Measurements from ENCODE around the gene NXPH4. TPM values are rescaled to one million over a fixed set of nuclear protein-coding genes. Genes with fewer than 3 reads are reported as not detected.
A peak's percentile ranks its signal among the peaks of the same experiment; 100 is the strongest.

NXPH4 gene
- polyA plus RNA-seq, 4 donors, result 0.10 to 0.27 TPM; not detected in 2

DNA sequence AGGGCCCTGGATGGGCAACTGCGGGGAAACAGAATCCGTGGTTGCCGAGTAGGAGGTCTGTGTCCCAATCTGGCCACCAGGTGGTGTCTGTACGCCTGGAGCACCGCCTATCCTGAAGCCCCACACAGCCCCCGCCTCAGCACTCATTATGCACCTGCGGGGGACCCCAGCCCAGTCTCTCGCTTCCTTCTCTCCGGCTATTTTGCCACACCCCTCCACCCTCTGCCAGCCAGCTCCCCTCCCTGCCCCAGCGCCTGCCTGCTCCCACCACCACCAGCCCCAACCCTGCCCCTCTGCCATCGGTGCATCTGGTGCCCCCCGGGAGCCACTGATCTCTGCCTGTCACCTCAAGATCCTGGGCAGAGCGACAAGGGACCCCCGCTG lies 2.2 kb upstream of the NXPH4 start:
- peaks cover 0 to 16% (median 0%) of the 10 kb centered on the region in 3 donors for H3K4me1 ChIP-seq (ENCODE audit: control insufficient read depth in 3 of 3, insufficient read depth in 2 of 3, low read depth in 1 of 3, low read length in 2 of 3)
- WGBS, 3 donors, result 0 to 3% (median 1%) methylated on average over 14 of the region's 14 CpGs
- no peaks in the 10 kb centered on the region for H3K9me3 ChIP-seq (ENCODE audit: control insufficient read depth in 2 of 2, insufficient read depth in 1 of 2, low read depth in 1 of 2, low read length in 1 of 2)
- no peak overlapping the region for H3K4me3 ChIP-seq (ENCODE audit: low read depth in 1 of 3, low read length in 3 of 3)
- peaks cover 0 to 52% (median 37%) of the 10 kb centered on the region in 3 donors for H3K27me3 ChIP-seq (ENCODE audit: control insufficient read depth in 3 of 3, insufficient read depth in 3 of 3, low read length in 3 of 3)
- no peak overlapping the region for H3K27ac ChIP-seq (ENCODE audit: low read depth in 1 of 3, low read length in 2 of 3)
- FAIRE-seq (no peak), DNase-seq (peak; percentile 56 to 72)
- H3K36me3 ChIP-seq (ENCODE audit: control insufficient read depth in 3 of 3, insufficient read depth in 2 of 3, low read depth in 1 of 3, low read length in 3 of 3), result peaks cover 0 to 43% (median 4%) of the 10 kb centered on the region in 3 donors

DNA sequence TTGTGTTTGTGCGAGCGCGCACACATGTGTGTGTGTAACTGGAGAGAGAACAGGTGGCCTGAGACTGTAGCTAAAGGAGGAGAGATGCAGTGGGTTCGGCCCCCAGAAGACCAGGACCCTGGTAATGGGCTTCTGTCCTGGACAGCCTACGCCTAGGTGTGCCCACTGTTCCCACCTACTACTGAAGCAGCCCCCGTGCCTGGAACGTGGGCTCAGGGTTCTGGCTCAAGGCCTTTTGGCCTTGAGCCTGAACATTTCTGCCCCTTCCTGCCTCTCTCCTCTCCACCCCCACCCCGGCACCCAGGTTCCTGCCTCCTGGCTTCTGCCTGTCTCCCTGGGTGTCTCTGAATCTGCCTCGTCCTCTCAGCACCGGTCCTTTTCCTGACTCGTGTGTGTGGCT lies 1.5 kb upstream of the NXPH4 start:
- Histone ChIP-seq H3K9me3 (ENCODE audit: control insufficient read depth in 2 of 2, insufficient read depth in 1 of 2, low read depth in 1 of 2, low read length in 1 of 2) (no peaks in the 10 kb centered on the region), H3K4me3 (ENCODE audit: low read depth in 1 of 3, low read length in 3 of 3) (no peak overlapping the region), H3K4me1 (ENCODE audit: control insufficient read depth in 3 of 3, insufficient read depth in 2 of 3, low read depth in 1 of 3, low read length in 2 of 3) (peaks cover 0 to 19% (median 0%) of the 10 kb centered on the region in 3 donors), H3K27ac (ENCODE audit: low read depth in 1 of 3, low read length in 2 of 3) (no peak overlapping the region), H3K36me3 (ENCODE audit: control insufficient read depth in 3 of 3, insufficient read depth in 2 of 3, low read depth in 1 of 3, low read length in 3 of 3) (peaks cover 0 to 37% (median 3%) of the 10 kb centered on the region in 3 donors), H3K27me3 (ENCODE audit: control insufficient read depth in 3 of 3, insufficient read depth in 3 of 3, low read length in 3 of 3) (peaks cover 0 to 59% (median 43%) of the 10 kb centered on the region in 3 donors)
- no peak for FAIRE-seq
- DNase-seq, result no peak
- 24 to 35% (median 33%) methylated on average over 10 to 11 of the region's 11 CpGs for WGBS, 3 donors

DNA sequence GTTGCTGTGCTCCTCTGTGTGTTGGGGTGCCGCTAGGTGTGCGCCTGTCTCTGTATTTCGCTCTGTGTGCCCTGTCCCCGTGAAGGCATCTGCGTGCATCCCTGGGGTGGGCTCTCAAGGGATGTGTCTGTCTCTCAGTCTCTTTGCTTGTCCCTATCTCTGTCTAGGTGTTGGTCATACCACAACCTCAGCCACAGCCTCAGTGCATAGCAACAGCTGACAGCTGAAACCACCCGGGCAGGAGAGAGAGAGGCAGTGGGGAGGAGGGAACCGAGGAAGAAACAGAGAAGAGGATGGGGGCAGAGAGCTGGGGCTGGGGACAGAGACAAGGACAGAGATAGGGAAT lies 953 bp upstream of the NXPH4 start:
- Histone ChIP-seq H3K9me3 (ENCODE audit: control insufficient read depth in 2 of 2, insufficient read depth in 1 of 2, low read depth in 1 of 2, low read length in 1 of 2) (no peaks in the 10 kb centered on the region), H3K4me3 (ENCODE audit: low read depth in 1 of 3, low read length in 3 of 3) (no peak overlapping the region), H3K27ac (ENCODE audit: low read depth in 1 of 3, low read length in 2 of 3) (no peak overlapping the region), H3K36me3 (ENCODE audit: control insufficient read depth in 3 of 3, insufficient read depth in 2 of 3, low read depth in 1 of 3, low read length in 3 of 3) (peaks cover 0 to 31% (median 3%) of the 10 kb centered on the region in 3 donors), H3K4me1 (ENCODE audit: control insufficient read depth in 3 of 3, insufficient read depth in 2 of 3, low read depth in 1 of 3, low read length in 2 of 3) (peaks cover 0 to 19% (median 0%) of the 10 kb centered on the region in 3 donors), H3K27me3 (ENCODE audit: control insufficient read depth in 3 of 3, insufficient read depth in 3 of 3, low read length in 3 of 3) (peaks cover 0 to 64% (median 45%) of the 10 kb centered on the region in 3 donors)
- FAIRE-seq (no peak), DNase-seq (peak in 1 of 2 donors; percentile 29)
- 6 to 13% (median 6%) methylated on average over 7 of the region's 7 CpGs for WGBS, 3 donors

DNA sequence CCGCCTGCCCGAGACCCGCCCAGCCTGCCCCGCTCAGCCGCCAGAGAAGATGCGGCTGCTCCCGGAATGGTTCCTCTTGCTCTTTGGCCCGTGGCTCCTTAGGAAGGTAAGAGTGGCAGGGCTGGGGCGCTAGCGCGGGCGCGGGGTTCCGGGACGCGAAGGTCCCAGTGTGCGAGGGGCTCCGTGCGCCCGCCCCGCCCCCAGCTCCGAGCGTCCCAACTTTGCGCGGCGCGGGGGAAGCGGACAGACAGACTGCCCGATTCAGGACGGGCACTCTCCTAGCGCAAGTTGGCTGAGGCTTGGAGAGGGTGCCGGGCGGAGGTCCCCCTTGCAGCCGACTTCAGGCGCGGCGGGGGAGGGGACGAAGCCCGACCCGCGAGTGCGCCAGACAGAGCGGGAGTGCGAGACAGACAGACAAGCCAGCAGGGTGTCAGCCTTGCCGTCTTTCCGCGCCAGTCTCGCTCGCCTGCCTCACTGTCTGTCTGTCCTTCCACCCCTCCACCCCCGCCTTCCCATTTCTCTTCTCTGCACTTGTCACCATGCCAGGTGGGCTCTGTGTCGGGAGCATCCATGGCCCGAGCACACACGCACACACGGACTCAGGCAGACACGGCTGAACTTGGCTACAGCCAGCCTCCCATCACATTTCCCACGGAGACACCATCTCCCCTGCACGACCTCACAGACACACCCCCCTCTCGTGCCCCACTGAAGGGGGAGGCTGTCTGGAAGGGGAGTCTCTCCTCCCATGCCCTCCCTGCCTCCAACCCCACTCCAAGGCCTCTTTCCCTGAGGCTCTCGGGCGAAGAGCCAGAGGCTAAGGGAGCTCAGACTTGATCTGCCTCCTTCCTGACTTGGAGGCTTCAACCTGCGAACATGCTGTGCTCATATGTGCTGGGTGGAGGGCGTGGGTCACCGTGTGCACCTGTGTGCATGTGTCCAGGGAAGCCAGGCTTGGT lies 606 bp downstream of the NXPH4 start:
- Histone ChIP-seq H3K27me3 (ENCODE audit: control insufficient read depth in 3 of 3, insufficient read depth in 3 of 3, low read length in 3 of 3) (peaks cover 0 to 80% (median 57%) of the 10 kb centered on the region in 3 donors), H3K4me3 (ENCODE audit: low read depth in 1 of 3, low read length in 3 of 3) (peak overlapping the region in 2 of 3 donors; percentile 19 to 34), H3K9me3 (ENCODE audit: control insufficient read depth in 2 of 2, insufficient read depth in 1 of 2, low read depth in 1 of 2, low read length in 1 of 2) (no peaks in the 10 kb centered on the region), H3K36me3 (ENCODE audit: control insufficient read depth in 3 of 3, insufficient read depth in 2 of 3, low read depth in 1 of 3, low read length in 3 of 3) (peaks cover 0 to 15% (median 0%) of the 10 kb centered on the region in 3 donors), H3K4me1 (ENCODE audit: control insufficient read depth in 3 of 3, insufficient read depth in 2 of 3, low read depth in 1 of 3, low read length in 2 of 3) (peaks cover 0 to 19% (median 0%) of the 10 kb centered on the region in 3 donors), H3K27ac (ENCODE audit: low read depth in 1 of 3, low read length in 2 of 3) (no peak overlapping the region)
- 1 to 3% (median 2%) methylated on average over 59 to 63 of the region's 63 CpGs for WGBS, 3 donors
- no peak for FAIRE-seq
- peak in 1 of 2 donors; percentile 43 for DNase-seq

DNA sequence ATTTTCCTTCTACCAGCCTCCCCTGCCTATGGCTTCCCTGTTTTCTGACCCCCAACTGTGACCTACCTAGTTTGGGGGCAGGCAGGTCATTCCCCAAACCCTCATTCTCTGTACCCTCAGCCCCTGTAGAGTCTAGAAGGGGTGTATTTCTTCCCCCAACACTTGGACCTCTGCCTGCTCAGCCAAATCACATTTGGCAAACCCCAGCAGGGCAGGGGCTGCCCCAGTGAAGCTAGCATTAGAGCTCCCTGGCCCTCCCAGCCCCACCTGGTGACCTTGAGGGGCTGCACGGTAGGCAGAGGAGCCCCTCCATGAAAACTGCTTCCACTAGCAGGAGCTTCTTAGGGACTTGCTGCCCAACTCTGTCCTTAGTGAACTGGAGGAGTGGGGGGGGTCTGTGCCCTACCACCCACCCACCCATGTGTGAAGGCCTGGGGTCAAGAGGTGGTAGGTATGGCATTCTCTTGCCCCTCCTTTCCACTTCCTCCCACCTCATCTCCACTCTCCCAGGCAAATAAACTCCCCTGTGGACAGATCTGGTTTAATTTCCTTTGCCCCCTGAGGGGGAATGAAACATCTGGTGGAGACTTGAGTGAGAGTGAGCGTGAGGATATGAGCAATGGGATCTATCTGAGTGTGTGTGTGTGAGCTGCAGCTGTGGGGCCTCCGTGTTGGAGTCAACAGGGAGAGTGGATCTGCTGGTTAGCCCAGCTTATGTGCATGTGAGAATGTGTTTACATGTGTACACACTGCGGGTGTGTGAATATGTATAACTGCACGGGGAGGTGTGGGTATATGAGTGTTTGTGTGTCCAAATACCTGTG lies 1.6 kb downstream of the NXPH4 start:
- H3K27ac ChIP-seq (ENCODE audit: low read depth in 1 of 3, low read length in 2 of 3), result no peak overlapping the region
- FAIRE-seq, result no peak
- 38 to 67% (median 52%) methylated on average over 5 of the region's 5 CpGs for whole genome bisulfite sequencing, 3 donors
- H3K9me3 ChIP-seq (ENCODE audit: control insufficient read depth in 2 of 2, insufficient read depth in 1 of 2, low read depth in 1 of 2, low read length in 1 of 2), result no peaks in the 10 kb centered on the region
- H3K36me3 ChIP-seq (ENCODE audit: control insufficient read depth in 3 of 3, insufficient read depth in 2 of 3, low read depth in 1 of 3, low read length in 3 of 3), result peaks cover 0 to 6% (median 0%) of the 10 kb centered on the region in 3 donors
- DNase-seq, result no peak
- H3K4me1 ChIP-seq (ENCODE audit: control insufficient read depth in 3 of 3, insufficient read depth in 2 of 3, low read depth in 1 of 3, low read length in 2 of 3), result peaks cover 0 to 19% (median 0%) of the 10 kb centered on the region in 3 donors
- H3K4me3 ChIP-seq (ENCODE audit: low read depth in 1 of 3, low read length in 3 of 3), result no peak overlapping the region
- H3K27me3 ChIP-seq (ENCODE audit: control insufficient read depth in 3 of 3, insufficient read depth in 3 of 3, low read length in 3 of 3), result peaks cover 0 to 90% (median 68%) of the 10 kb centered on the region in 3 donors

DNA sequence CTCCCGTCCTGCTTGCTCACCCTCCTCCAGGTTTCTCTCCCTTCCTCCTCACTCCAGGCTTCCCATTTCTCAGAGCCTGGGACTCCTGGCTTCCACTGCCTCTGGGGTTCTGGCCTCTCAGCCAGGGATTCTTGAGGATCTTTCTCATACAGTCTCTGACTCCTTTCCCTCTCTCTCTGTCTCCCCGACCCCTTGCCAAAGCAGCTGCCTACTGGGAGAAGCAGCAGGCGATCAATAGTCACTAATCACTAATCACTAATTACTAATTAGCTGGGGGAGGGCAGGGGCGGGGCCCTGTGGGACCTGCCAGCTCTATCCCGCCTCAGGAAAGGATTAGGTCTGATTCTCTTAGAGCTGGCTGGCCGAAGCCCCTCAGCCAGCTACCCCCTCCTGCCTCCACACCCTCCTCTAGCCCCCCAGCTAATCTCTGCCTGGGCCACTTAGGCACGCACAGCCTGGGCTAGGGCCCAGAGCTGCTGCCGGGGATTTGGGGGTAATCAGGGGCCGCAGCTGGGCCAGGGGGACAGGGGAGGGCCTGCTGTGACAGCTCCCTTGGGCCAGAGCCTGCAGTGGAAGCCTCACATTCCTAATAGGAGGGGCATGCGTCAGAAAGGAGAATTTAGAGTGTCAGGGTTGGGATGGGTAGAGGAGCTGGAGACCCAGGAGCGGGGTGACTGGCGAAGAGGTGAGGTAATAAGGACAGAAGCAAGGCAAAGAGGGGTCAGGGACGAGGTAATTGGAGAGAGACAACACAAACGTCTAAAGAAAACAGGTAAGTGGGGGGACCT lies 2.8 kb downstream of the NXPH4 start:
- Histone ChIP-seq H3K4me3 (ENCODE audit: low read depth in 1 of 3, low read length in 3 of 3) (no peak overlapping the region), H3K4me1 (ENCODE audit: control insufficient read depth in 3 of 3, insufficient read depth in 2 of 3, low read depth in 1 of 3, low read length in 2 of 3) (peaks cover 0 to 19% (median 0%) of the 10 kb centered on the region in 3 donors), H3K36me3 (ENCODE audit: control insufficient read depth in 3 of 3, insufficient read depth in 2 of 3, low read depth in 1 of 3, low read length in 3 of 3) (no peaks in the 10 kb centered on the region), H3K9me3 (ENCODE audit: control insufficient read depth in 2 of 2, insufficient read depth in 1 of 2, low read depth in 1 of 2, low read length in 1 of 2) (no peaks in the 10 kb centered on the region), H3K27me3 (ENCODE audit: control insufficient read depth in 3 of 3, insufficient read depth in 3 of 3, low read length in 3 of 3) (peaks cover 0 to 98% (median 76%) of the 10 kb centered on the region in 3 donors), H3K27ac (ENCODE audit: low read depth in 1 of 3, low read length in 2 of 3) (no peak overlapping the region)
- DNase-seq, result no peak
- 24 to 56% (median 40%) methylated on average over 14 of the region's 14 CpGs for WGBS, 3 donors
- FAIRE-seq, result no peak

DNA sequence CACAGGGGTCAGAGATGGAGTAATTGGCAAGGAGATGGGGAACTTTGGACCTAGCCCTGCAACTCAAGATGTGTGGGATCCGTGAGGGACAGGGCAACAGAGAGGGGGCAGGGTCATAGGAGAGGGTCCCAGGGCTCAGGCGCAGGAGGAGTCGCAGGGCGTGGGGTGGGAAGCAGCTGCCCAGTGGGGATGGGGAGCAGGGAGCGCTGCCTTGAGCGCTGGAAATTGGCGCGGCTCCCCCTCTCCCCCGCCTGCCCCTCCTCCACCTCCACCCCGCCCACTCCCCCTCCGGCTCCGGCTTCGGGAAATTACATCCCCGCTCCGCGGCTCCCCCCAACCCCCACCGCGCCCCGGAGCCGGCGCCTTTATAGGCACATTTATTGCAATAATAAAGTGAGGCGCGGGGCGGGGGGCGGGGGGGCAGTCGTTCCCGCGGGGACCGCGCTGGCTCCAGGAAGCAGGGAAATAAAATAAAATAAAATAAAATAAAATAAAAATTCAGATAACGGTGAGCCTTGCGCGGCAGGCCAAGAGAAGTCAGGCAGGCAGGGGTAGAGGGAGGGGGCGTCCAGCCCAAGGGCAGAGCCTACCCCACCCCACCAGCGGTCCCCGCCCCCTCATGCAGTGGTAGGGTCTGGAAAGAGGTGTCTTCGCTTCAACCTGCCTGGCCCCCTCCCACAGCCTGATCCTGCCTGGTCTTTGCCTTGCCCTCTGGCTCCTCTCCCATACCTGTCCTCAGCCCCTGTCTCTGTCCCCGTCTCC lies 3.6 kb downstream of the NXPH4 start:
- H3K9me3 ChIP-seq (ENCODE audit: control insufficient read depth in 2 of 2, insufficient read depth in 1 of 2, low read depth in 1 of 2, low read length in 1 of 2), result no peaks in the 10 kb centered on the region
- H3K4me1 ChIP-seq (ENCODE audit: control insufficient read depth in 3 of 3, insufficient read depth in 2 of 3, low read depth in 1 of 3, low read length in 2 of 3), result peaks cover 0 to 22% (median 0%) of the 10 kb centered on the region in 3 donors
- WGBS, 3 donors, result 3 to 5% (median 4%) methylated on average over 36 to 38 of the region's 38 CpGs
- peaks cover 0 to 98% (median 76%) of the 10 kb centered on the region in 3 donors for H3K27me3 ChIP-seq (ENCODE audit: control insufficient read depth in 3 of 3, insufficient read depth in 3 of 3, low read length in 3 of 3)
- DNase-seq, result no peak
- H3K27ac ChIP-seq (ENCODE audit: low read depth in 1 of 3, low read length in 2 of 3), result no peak overlapping the region
- no peak for FAIRE-seq
- H3K4me3 ChIP-seq (ENCODE audit: low read depth in 1 of 3, low read length in 3 of 3), result no peak overlapping the region
- H3K36me3 ChIP-seq (ENCODE audit: control insufficient read depth in 3 of 3, insufficient read depth in 2 of 3, low read depth in 1 of 3, low read length in 3 of 3), result no peaks in the 10 kb centered on the region

Measured in small intestine (tissue), 7 donors.